Pancreas (tissue), 10 donors: ENCODE measurements around the gene LRFN3. TPM values are rescaled to one million over a fixed set of nuclear protein-coding genes. Genes with fewer than 3 reads are reported as not detected.

Source experiments
- ATAC-seq, 4 donors: fragments of 200-7000 bp; cut with Tn5 transposase; one replicate each; pipeline versions ENCODE4 v1.8.0 to v1.9.1; 2020; ENCODE audit warnings: mild to moderate bottlenecking in 4 of 4, moderate library complexity in 4 of 4
- DNase-seq, 6 donors: peaks; one replicate each; pipeline ENCODE4 v3.0.0-alpha.2; 2020
- FAIRE-seq: peaks from 2 replicates; lab custom pipeline; 2012; peaks lifted over from hg19 to GRCh38; lab: Jason Lieb, UNC
- H3K27ac ChIP-seq, 4 donors: fragments of 200-600 bp; sonication (generic); 1 replicate in 3 of 4; 2 replicates in 1 of 4; pipeline versions ENCODE4 v1.5.0 to v1.8.0; 2020
- H3K27me3 ChIP-seq, 4 donors: fragments of 200-600 bp; one replicate each; pipeline ENCODE4 v1.8.0; 2021
- H3K36me3 ChIP-seq, 3 donors: fragments of 200-600 bp; sonication (generic) in 1 of 3; one replicate each; pipeline versions ENCODE4 v1.5.0 to v1.8.0; 2020 to 2021
- H3K4me1 ChIP-seq, 3 donors: fragments of 200-600 bp; one replicate each; pipeline ENCODE4 v1.8.0; 2021
- H3K4me3 ChIP-seq, 4 donors: fragments of 200-600 bp; sonication (generic) in 2 of 4; one replicate each; pipeline versions ENCODE4 v1.5.0 to v1.8.0; 2020 to 2021
- H3K9me3 ChIP-seq, 4 donors: fragments of 200-600 bp; one replicate each; pipeline ENCODE4 v1.8.0; 2021
- CTCF ChIP-seq, 4 donors: fragments of 200-600 bp; sonication (generic) in 3 of 4; IDR thresholded peaks; one replicate each; pipeline versions ENCODE4 v1.5.0 to v1.8.0; 2021; ENCODE audit warnings: antibody characterized with exemption in 4 of 4
- WGBS, 2 donors: extraction: QIAGEN DNeasy Blood & Tissue Kit; methylation state at CpG; one replicate each; pipeline ENCODE4 v1.1.7; 2013; 5-methylcytosine and 5-hydroxymethylcytosine counted together
- intact Hi-C, 3 donors: fragments of 100-400 bp; cut with DNase I; formaldehyde crosslinking; loops; one replicate each; pipeline versions ENCODE4 v1.11.1 to v1.14.2; 2022
- polyA plus RNA-seq, 2 donors: library from polyadenylated mRNA; stranded (reverse); fragments of 200-250 nt; gene quantifications; one replicate each; pipeline ENCODE4 v1.2.3, GENCODE V29; 2013
- total RNA-seq, 6 donors: library from RNA; stranded (reverse); fragmentation: NEBNext Ultra II Directional in 4 of 6; extraction: Animal tissue kit (Norgen Biotek cat#: 25700) in 4 of 6; gene quantifications; one replicate each; pipeline versions ENCODE4 v1.2.1 to v1.2.4, GENCODE V29; 2021 to 2023
- donor health status: healthy with polysubstance abuse.
- donor health status: DM: no; HTN: no; CAD: no; lungs with moderate emphysema.
- donor health status: DM: no; HTN: no; CAD: no.
- donor health status: control.
- donor health status: control.
- donor health status: Bipolar disorder and iron deficiency.
- donor health status: DM: yes; HTN: yes; CAD: no.
- donor health status: DM: no; HTN: no; CAD: no.
- donor health status: DM: no; HTN: no; CAD: no.
- donor health status: DM: yes; HTN: yes; CAD: no.

LRFN3 gene, protein sequence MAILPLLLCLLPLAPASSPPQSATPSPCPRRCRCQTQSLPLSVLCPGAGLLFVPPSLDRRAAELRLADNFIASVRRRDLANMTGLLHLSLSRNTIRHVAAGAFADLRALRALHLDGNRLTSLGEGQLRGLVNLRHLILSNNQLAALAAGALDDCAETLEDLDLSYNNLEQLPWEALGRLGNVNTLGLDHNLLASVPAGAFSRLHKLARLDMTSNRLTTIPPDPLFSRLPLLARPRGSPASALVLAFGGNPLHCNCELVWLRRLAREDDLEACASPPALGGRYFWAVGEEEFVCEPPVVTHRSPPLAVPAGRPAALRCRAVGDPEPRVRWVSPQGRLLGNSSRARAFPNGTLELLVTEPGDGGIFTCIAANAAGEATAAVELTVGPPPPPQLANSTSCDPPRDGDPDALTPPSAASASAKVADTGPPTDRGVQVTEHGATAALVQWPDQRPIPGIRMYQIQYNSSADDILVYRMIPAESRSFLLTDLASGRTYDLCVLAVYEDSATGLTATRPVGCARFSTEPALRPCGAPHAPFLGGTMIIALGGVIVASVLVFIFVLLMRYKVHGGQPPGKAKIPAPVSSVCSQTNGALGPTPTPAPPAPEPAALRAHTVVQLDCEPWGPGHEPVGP
- total RNA-seq (1 to 10 TPM; 4.9 to 9.8 (median 6.2) TPM), polyA plus RNA-seq (1 to 10 TPM; 6.7 to 7.6 TPM)

DNA sequence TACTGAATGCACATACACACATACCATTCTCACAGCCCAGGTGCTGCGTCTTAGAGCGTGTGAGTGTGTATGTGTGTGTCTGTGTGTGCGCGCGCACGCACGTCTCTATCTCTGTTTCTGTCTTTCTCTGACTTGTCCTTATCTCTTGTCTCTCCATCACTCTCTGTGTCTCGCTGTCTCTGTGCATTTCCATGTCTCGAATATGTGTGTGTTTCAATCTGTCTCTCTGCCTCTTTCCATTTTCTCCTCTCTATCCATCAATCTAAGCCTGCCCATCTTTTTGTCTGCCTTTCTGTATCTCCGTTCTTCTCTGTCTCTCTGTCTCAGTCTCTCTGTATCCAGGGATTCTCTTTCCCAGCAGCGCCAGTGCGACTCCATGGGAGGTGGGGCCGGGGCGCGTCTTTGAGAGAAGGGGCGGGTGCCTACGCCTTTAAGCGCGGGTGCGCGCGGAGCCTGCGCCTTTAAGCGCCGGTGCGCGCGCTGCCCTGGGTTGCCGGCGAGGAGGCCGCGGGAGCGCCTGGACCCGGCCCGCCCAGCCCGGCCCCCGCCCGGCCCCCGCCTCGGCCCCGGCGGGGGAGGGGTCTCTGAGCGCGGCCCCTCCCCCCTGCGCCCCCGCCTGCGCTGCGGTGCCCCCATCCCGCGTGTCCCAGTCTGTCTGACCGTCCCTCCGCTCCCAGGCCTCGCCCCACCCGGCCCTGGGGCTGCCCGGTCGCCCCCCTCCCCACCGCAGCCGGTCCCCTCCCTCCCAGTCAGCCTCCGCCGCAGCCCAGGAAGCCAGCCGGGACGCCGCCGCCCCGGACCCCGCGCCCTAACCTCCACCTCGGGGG lies at the start of gene LRFN3:
TSS of gene LRFN3 (plus strand) at position 464 of the 827 bp plus-strand sequence. CDS start 3,052 bp downstream, outside the sequence.
- no peak for TF ChIP-seq CTCF (IDR thresholded peaks at IDR 0.05)
- intact Hi-C loops, result loop anchor here in 2 of 3 donors (10.0 kb wide), 2 partner anchors 51 to 241 kb away; no protein-coding TSS in a partner anchor
- ATAC-seq (peak; percentile 38 to 69 (median 58)), FAIRE-seq (no peak), DNase-seq (peak; percentile 54 to 87 (median 67))
- Histone ChIP-seq H3K4me3 (peak within 1 kb of the TSS; percentile 26 to 60 (median 43)), H3K27me3 (no peaks in the 10 kb centered on the region), H3K4me1 (peaks cover 0 to 7% (median 6%) of the 10 kb centered on the region in 3 donors), H3K27ac (peak within 1 kb of the TSS in 1 of 4 donors; percentile 36), H3K9me3 (no peaks in the 10 kb centered on the region), H3K36me3 (peaks cover 0 to 5% (median 0%) of the 10 kb centered on the region in 3 donors)
- WGBS, 2 donors, result 0 to 1% methylated on average over 49 to 64 of the region's 68 CpGs

- Histone ChIP-seq H3K27ac (no peak overlapping the region), H3K36me3 (peaks cover 0 to 19% (median 10%) of the 10 kb centered on the region in 3 donors), H3K4me3 (no peak overlapping the region), H3K9me3 (no peaks in the 10 kb centered on the region), H3K27me3 (no peaks in the 10 kb centered on the region), H3K4me1 (no peaks in the 10 kb centered on the region)
- DNase-seq, result no peak
- FAIRE-seq, result no peak
- no peak for ATAC-seq
- WGBS, 2 donors, result 94 to 97% methylated on average over 5 of the region's 5 CpGs
- no peak for TF ChIP-seq CTCF (IDR thresholded peaks at IDR 0.05)
- intact Hi-C loops, result loop anchor here in 1 of 3 donors (10.0 kb wide), 1 partner anchor 48 kb away; the partner anchor contains the start of gene LRFN3
These were observed 49.0 kb upstream of the LRFN3 start for GRCh38 chr19:35887197-35887596.

GRCh38 chr19:35888398-35888797 lies 47.8 kb upstream of the LRFN3 start:
- ATAC-seq (no peak), FAIRE-seq (no peak), DNase-seq (no peak)
- Histone ChIP-seq H3K27me3 (no peaks in the 10 kb centered on the region), H3K36me3 (peaks cover 0 to 19% (median 10%) of the 10 kb centered on the region in 3 donors), H3K4me1 (no peaks in the 10 kb centered on the region), H3K4me3 (no peak overlapping the region), H3K9me3 (no peaks in the 10 kb centered on the region), H3K27ac (no peak overlapping the region)
- no peak for TF ChIP-seq CTCF (IDR thresholded peaks at IDR 0.05)
- 96% methylated on average over 9 of the region's 9 CpGs for WGBS, 2 donors
- intact Hi-C loops, result loop anchor here in 1 of 3 donors (10.0 kb wide), 1 partner anchor 46 kb away; the partner anchor contains the start of gene LRFN3

GRCh38 chr19:35889370-35890112 lies 46.6 kb upstream of the LRFN3 start:
- intact Hi-C loops, result loop anchor here in 1 of 3 donors (10.0 kb wide), 1 partner anchor 45 kb away; the partner anchor contains the start of gene LRFN3
- Histone ChIP-seq H3K4me3 (no peak overlapping the region), H3K36me3 (peaks cover 0 to 24% (median 10%) of the 10 kb centered on the region in 3 donors), H3K4me1 (no peaks in the 10 kb centered on the region), H3K27ac (no peak overlapping the region), H3K9me3 (no peaks in the 10 kb centered on the region), H3K27me3 (no peaks in the 10 kb centered on the region)
- FAIRE-seq, result no peak
- DNase-seq, result no peak
- WGBS, 2 donors, result 95 to 96% methylated on average over 18 of the region's 18 CpGs
- TF ChIP-seq CTCF (IDR thresholded peaks at IDR 0.05), result no peak
- no peak for ATAC-seq
